22Rv1 (cell line): ENCODE data around the gene MORC2.

Experiments used
- H3K27ac ChIP-seq: fragments of 450-650 bp; 2 replicates; pipeline ENCODE4 v1.5.1; 2017
- ZFX ChIP-seq: fragments of 450-650 bp; IDR thresholded peaks from 2 replicates; pipeline ENCODE4 v1.6.1; 2017; ENCODE audit warnings: antibody characterized with exemption, borderline replicate concordance
- TF ChIP-seq, protein P1 (sequence below): fragments of 450-650 bp; IDR thresholded peaks from 2 replicates; pipeline ENCODE4 v1.5.1; 2017; ENCODE audit warnings: mild to moderate bottlenecking

Gene MORC2

DNA sequence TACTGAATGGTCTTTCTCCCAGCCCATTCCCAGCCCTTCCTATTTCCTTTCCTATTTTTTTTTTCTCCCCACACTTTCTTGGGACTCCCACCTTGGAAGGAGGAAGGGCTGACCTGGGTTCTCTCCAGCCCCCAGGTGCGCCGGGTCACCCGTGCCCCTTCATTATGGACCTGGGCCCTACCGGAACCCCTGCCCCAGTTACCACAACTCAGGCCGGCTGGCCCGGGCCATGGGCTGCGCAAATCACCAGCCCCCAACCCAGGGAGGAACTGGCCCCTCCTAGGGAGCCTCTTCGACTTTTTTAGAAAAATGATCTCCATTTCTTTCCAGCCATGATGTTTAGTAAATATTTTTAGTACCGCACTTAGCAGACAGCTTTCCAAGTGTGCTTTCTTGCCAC lies 62.2 kb downstream of the MORC2 start:
- TF ChIP-seq ZFX, result no peak
- TF ChIP-seq, protein P1, sequence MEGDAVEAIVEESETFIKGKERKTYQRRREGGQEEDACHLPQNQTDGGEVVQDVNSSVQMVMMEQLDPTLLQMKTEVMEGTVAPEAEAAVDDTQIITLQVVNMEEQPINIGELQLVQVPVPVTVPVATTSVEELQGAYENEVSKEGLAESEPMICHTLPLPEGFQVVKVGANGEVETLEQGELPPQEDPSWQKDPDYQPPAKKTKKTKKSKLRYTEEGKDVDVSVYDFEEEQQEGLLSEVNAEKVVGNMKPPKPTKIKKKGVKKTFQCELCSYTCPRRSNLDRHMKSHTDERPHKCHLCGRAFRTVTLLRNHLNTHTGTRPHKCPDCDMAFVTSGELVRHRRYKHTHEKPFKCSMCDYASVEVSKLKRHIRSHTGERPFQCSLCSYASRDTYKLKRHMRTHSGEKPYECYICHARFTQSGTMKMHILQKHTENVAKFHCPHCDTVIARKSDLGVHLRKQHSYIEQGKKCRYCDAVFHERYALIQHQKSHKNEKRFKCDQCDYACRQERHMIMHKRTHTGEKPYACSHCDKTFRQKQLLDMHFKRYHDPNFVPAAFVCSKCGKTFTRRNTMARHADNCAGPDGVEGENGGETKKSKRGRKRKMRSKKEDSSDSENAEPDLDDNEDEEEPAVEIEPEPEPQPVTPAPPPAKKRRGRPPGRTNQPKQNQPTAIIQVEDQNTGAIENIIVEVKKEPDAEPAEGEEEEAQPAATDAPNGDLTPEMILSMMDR, result no peak
- no peak overlapping the region for H3K27ac ChIP-seq

DNA sequence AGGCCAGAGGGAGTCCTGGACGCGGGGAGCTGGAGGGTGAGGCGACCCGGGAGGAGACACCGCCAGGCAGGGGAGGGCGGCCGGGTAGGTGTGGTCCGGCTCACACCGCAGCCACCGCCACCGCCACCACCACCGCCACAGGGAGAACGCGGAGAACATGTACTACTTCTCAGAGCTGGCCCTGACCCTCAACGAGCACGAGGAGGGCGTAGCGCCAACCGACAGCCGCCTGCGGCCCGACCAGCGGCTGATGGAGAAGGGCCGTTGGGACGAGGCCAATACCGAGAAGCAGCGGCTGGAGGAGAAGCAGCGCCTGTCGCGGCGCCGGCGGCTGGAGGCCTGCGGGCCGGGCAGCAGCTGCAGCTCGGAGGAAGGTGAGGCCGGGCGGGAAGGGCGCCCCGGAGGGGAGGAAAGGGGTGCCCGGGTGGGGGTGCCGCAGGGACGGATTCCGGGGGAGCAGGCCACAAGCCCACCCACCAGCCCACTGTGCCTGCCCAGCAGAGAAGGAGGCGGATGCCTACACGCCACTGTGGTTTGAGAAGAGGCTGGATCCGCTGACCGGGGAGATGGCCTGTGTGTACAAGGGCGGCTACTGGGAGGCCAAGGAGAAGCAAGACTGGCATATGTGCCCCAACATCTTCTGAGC lies 62.8 kb downstream of the MORC2 start:
- H3K27ac ChIP-seq, result no peak overlapping the region
- TF ChIP-seq ZFX, result no peak
- TF ChIP-seq, protein P1, result no peak

DNA sequence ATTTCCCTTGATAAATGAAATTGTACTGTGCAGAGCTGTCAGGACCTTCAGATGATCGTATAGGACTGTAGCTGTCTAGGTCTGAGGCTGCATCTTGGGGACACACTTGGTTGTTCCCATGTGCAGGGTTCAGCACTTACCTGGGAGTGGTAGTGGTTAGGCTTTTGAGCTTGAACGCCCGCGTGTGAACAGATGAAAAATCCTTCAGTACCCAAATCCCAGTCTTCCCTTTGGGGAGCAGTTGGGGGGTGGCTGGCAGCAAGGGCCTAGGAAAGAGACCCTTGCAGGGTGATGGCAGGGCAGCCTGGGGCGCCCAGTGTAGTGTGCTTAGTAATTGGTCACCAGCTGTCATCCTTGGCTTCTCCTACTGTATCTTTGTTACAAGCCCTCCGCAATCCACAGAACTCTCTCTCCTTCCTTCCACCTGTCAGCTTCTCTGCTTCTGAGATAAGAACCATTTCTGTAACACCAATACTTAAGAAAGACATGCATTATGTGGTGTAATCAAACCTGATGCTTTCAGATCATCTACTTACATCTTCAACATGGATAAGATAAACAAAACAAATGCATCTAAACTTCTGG lies 64.6 kb downstream of the MORC2 start:
- TF ChIP-seq, protein P1, result no peak
- TF ChIP-seq ZFX, result no peak

DNA sequence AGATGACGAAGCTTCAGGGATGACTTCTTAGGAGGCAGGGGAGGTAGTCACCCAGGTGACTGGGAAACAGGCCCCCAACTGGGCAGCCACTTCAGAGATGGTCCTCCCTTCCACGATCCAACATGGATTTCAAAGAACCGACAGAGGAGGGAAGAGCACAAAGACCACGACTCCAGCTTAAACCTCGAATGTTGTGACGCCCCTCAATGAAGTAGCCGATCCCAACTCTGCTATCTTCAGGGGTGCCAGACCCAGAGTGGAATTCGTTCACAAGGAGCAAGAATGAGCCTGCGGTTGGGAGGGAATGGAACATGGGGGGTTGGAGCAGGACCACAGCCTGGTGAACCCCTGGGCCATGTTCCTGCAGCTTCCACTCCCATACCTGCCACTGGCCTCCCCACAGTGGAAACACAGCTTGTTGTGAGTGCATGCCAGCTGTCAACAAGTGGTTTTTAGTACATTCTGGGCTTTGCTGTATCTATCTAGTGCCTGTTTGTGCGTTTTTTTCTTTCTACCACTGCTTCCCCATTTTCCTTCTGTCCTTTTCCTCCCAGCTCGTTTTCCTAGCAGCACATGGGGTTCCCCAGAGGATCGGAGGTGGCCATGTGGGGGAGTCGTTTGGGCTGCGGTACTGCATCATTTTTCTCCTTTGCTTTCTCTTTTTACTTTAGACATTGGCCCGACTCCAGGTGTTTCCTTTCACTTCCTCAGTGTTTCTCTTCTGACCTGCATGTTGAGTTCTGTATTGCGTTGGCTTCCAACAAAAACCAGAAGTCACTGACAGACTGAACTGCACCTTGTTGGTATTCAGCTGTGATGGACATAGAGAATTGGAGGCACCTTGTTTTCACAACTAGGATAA lies 65.8 kb downstream of the MORC2 start:
- no peak overlapping the region for H3K27ac ChIP-seq
- no peak for TF ChIP-seq ZFX
- TF ChIP-seq, protein P1, result no peak

More for the DNA sequence above, 64.6 kb downstream of the MORC2 start:
- no peak overlapping the region for H3K27ac ChIP-seq

DNA sequence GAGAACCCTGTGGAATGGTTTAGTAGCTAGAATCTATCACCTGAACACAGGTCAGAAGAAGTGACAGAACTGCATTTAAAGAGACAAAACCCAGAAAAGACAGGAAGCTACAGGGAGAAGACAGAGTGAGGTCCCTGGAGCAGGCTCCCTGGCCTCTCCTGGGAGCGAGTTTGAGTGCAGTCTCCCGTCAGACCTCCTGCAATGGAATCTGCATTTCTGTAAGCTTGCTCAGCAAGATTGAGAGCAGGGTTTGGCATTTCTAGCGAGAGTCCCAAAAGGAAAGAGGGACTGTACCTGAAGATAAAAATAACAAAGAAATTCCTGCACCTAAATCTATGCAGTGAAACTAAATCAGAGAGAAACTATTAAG lies 74.2 kb downstream of the MORC2 start:
- H3K27ac ChIP-seq, result no peak overlapping the region
- TF ChIP-seq, protein P1, result no peak
- TF ChIP-seq ZFX, result no peak

DNA sequence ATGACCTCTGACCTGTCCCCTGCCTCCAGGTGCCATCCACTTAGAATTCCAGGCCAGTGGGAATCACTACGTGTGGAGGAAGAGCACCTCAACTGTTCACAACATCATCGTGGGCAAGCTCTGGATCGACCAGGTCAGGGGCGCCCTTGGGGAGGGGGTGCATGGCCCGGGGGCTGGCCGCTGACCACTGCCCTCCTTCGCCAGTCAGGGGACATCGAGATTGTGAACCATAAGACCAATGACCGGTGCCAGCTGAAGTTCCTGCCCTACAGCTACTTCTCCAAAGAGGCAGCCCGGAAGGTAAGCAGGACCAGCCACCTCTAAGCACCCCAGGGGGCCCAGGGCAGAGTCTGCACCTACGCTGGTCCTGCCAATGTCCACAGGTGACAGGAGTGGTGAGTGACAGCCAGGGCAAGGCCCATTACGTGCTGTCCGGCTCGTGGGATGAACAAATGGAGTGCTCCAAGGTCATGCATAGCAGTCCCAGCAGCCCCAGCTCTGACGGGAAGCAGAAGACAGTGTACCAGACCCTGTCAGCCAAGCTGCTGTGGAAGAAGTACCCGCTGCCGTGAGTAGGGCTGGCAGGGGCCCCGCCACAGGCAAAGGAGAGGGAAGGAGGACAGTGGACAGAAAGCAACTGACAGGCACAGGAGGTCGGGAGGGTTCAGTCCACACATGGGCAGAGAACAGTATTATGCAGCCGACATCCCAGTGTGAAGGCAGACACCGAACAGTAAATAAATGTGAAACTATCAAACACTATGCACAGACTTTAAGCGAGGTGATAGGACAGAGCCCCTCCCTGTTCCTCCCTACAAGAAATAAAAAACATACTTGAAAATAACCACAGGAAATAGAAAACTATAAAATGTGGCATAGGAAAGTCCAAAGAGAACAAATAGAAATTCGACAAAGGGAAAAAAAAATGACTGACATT lies 74.9 kb downstream of the MORC2 start:
- no peak overlapping the region for H3K27ac ChIP-seq
- no peak for TF ChIP-seq ZFX
- TF ChIP-seq, protein P1, result no peak
